Measurements from ENCODE around the gene CBX6.

Gene CBX6

GRCh38 chr22:38828191-38828590 is 43.8 kb downstream of the CBX6 start:
- DNase-seq (ENCODE audit: low read depth in 1 of 2, low spot score in 1 of 2), result no peak
- in situ Hi-C loops (cut with HindIII; ENCODE audit: low pct_unique_long_range_greater_than_20kb, low sequenced_read_pairs), result no loop called here

DNA sequence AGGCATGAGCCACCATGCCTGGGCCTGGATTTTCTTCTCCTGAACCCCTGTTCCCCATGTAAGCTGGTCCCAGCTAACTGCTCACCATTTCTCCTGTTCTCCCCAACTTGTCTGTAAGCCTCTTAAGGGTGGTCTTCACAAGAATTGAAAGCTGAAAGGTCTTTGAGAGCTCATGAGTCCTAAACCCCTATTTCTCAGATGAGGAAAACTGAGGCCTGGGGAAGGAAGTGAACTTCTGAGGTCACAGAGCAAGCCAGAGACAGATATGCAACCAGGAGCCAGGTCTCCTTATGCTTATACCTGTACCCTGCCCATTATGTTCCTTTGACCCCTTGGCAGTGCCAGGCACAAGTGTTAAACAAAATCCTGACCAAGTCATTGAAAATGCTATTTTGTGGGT is 44.5 kb downstream of the CBX6 start:
- TF ChIP-seq JUND (IDR thresholded peaks at IDR 0.05; ENCODE audit: low read depth), result no peak
- in situ Hi-C loops (cut with HindIII; ENCODE audit: low pct_unique_long_range_greater_than_20kb, low sequenced_read_pairs), result no loop called here
- DNase-seq (ENCODE audit: low read depth in 1 of 2, low spot score in 1 of 2), result no peak

More at GRCh38 chr22:38828191-38828590, 43.8 kb downstream of the CBX6 start:
- TF ChIP-seq JUND (IDR thresholded peaks at IDR 0.05; ENCODE audit: low read depth), result no peak

GRCh38 chr22:38826801-38827200 is 45.2 kb downstream of the CBX6 start:
- TF ChIP-seq JUND (IDR thresholded peaks at IDR 0.05; ENCODE audit: low read depth), result no peak
- in situ Hi-C loops (cut with HindIII; ENCODE audit: low pct_unique_long_range_greater_than_20kb, low sequenced_read_pairs), result no loop called here
- DNase-seq (ENCODE audit: low read depth in 1 of 2, low spot score in 1 of 2), result no peak

GRCh38 chr22:38826386-38826785 is 45.6 kb downstream of the CBX6 start:
- in situ Hi-C loops (cut with HindIII; ENCODE audit: low pct_unique_long_range_greater_than_20kb, low sequenced_read_pairs), result no loop called here
- DNase-seq (ENCODE audit: low read depth in 1 of 2, low spot score in 1 of 2), result no peak
- TF ChIP-seq JUND (IDR thresholded peaks at IDR 0.05; ENCODE audit: low read depth), result no peak

DNA sequence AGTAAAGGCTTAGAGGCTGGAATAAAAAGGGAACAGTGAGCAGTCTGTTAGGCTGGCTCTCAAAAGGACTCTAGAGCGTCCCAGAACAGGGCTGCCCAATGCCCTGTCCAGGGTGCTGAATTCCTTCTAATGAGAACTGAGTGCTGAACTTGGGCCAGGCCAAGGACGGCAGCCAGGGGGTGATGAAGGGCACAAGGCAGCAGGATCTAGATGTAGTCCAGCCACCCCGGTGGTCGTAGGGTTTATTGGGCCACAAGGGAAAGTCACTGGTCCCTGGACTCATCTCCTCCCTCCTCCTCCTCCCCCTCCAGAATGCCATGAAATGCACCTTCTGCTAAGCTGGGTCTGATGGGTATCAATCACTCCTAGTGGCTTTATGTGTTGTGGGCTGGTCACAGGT is 47.4 kb downstream of the CBX6 start:
- TF ChIP-seq JUND (IDR thresholded peaks at IDR 0.05; ENCODE audit: low read depth), result no peak
- DNase-seq (ENCODE audit: low read depth in 1 of 2, low spot score in 1 of 2), result peak; percentile 50 to 84

GRCh38 chr22:38823637-38824036 is 48.4 kb downstream of the CBX6 start:
- no peak for TF ChIP-seq JUND (IDR thresholded peaks at IDR 0.05; ENCODE audit: low read depth)
- no peak for DNase-seq (ENCODE audit: low read depth in 1 of 2, low spot score in 1 of 2)
- in situ Hi-C loops (cut with HindIII; ENCODE audit: low pct_unique_long_range_greater_than_20kb, low sequenced_read_pairs), result no loop called here

More for the DNA sequence above, 47.4 kb downstream of the CBX6 start:
- in situ Hi-C loops (cut with HindIII; ENCODE audit: low pct_unique_long_range_greater_than_20kb, low sequenced_read_pairs), result no loop called here

- in situ Hi-C loops (cut with HindIII; ENCODE audit: low pct_unique_long_range_greater_than_20kb, low sequenced_read_pairs), result no loop called here
- no peak for TF ChIP-seq JUND (IDR thresholded peaks at IDR 0.05; ENCODE audit: low read depth)
- DNase-seq (ENCODE audit: low read depth in 1 of 2, low spot score in 1 of 2), result no peak
Measured at GRCh38 chr22:38823076-38823475, 48.9 kb downstream of the CBX6 start.

- no peak for TF ChIP-seq JUND (IDR thresholded peaks at IDR 0.05; ENCODE audit: low read depth)
- DNase-seq (ENCODE audit: low read depth in 1 of 2, low spot score in 1 of 2), result no peak
- in situ Hi-C loops (cut with HindIII; ENCODE audit: low pct_unique_long_range_greater_than_20kb, low sequenced_read_pairs), result no loop called here
Measured at GRCh38 chr22:38820020-38820419, 52.0 kb downstream of the CBX6 start.

DNA sequence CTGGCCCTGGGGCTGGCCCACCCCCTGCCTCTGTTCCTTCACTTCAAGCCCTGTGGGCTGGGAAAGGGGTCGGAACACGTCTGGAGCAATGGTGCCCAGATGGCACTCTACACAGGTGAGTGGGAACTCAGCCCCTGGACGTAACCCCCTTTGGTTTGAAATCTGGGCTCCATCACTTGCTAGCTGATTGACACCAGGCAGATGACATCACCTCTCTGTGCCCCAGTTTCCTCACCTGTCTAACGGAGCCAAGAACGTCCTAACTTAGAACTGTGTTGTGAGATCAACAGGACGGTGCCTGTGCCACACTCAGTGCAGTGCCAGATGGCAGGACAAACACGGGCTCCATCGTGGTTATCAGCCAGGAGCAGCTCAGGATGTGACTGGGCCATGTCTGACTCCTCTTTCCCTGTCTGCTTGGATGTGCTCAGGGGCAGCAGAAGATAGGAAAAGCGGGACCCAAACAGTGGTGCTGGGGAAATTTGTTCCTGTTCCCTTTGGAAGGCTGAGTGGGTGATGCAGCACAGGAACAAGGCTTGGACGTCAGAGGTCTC is 52.6 kb downstream of the CBX6 start:
- in situ Hi-C loops (cut with HindIII; ENCODE audit: low pct_unique_long_range_greater_than_20kb, low sequenced_read_pairs), result no loop called here
- DNase-seq (ENCODE audit: low read depth in 1 of 2, low spot score in 1 of 2), result no peak
- TF ChIP-seq JUND (IDR thresholded peaks at IDR 0.05; ENCODE audit: low read depth), result no peak

DNA sequence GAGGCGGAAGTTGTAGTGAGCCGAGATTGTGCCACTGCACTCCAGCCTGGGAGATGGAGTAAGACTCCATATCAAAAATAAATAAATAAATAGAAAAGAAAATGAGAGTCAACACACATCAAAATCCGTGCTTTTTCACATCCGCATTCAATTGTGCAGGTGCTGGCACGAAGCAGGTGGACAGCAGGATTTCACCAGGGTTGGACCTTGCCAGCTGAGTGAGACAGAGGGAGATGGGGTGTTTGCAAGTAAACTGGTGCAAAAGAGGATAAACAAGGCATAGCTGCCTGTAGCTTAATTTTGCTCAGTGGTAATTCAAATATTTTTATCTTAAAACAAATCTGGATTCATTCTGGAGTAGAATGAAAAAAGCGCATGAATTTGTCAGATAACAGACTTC is 54.8 kb downstream of the CBX6 start:
- no peak for DNase-seq (ENCODE audit: low read depth in 1 of 2, low spot score in 1 of 2)
- no peak for TF ChIP-seq JUND (IDR thresholded peaks at IDR 0.05; ENCODE audit: low read depth)
- in situ Hi-C loops (cut with HindIII; ENCODE audit: low pct_unique_long_range_greater_than_20kb, low sequenced_read_pairs), result no loop called here

- in situ Hi-C loops (cut with HindIII; ENCODE audit: low pct_unique_long_range_greater_than_20kb, low sequenced_read_pairs), result no loop called here
- no peak for DNase-seq (ENCODE audit: low read depth in 1 of 2, low spot score in 1 of 2)
- TF ChIP-seq JUND (IDR thresholded peaks at IDR 0.05; ENCODE audit: low read depth), result no peak
Measured at GRCh38 chr22:38815842-38816241, 56.2 kb downstream of the CBX6 start.

All from T47D (cell line).